ENCODE results near the gene CCNA2. TPM values are rescaled to one million over a fixed set of nuclear protein-coding genes. Genes with fewer than 3 reads are reported as not detected.
A peak's percentile ranks its signal among the peaks of the same experiment; 100 is the strongest.

The CCNA2 gene
- total RNA-seq, 1 donor from 2014 or later, result 0.82 TPM

DNA sequence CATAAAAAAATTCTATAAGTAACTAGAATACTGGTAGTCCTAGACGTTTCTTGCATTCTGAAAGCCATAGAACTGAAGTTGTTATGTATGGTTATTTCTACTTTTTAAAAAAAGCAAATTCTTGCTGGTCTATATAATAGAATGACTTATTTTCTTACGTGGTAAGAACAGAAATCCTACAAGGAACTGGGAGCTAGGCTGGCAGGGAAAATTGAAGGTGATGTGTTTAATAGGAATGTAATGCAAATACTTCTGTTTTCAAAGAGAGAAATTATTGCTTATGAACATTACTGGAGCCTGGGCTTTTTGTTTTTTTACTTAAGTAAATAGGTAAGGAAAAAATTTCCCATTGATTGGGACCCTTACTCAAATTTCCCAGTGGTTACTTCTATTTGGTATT lies 8.9 kb downstream of the CCNA2 start:
- no peak for DNase-seq
- no peak for ATAC-seq
- intact Hi-C loops (cut with micrococcal nuclease), result no loop called here

- intact Hi-C loops (cut with micrococcal nuclease), result no loop called here
- no peak for ATAC-seq
- DNase-seq, result no peak
These were observed 12.6 kb downstream of the CCNA2 start for GRCh38 chr4:121811122-121811521.

DNA sequence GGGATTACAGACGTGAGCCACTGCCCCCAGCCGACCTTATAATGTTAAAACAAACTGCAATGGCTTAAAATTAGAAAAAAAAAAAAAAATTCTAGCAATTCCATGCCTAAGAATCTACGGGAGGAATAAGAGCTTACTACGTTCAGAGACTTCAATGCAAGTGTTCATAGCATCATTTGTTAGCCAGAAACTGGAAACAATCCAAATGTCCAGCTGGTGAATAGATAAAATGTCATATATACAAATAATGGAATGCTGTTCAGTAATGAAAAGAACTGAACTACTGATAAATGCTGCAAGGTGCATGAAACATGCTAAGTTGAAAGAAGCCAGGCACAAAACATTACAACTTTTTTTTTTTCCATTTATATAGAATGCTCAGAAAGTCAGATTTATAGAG lies 17.3 kb downstream of the CCNA2 start:
- DNase-seq, result no peak
- intact Hi-C loops (cut with micrococcal nuclease), result no loop called here
- ATAC-seq, result no peak

- ATAC-seq (no peak), DNase-seq (no peak)
- intact Hi-C loops (cut with micrococcal nuclease), result no loop called here
These were observed 22.0 kb downstream of the CCNA2 start for GRCh38 chr4:121801715-121802075.

DNA sequence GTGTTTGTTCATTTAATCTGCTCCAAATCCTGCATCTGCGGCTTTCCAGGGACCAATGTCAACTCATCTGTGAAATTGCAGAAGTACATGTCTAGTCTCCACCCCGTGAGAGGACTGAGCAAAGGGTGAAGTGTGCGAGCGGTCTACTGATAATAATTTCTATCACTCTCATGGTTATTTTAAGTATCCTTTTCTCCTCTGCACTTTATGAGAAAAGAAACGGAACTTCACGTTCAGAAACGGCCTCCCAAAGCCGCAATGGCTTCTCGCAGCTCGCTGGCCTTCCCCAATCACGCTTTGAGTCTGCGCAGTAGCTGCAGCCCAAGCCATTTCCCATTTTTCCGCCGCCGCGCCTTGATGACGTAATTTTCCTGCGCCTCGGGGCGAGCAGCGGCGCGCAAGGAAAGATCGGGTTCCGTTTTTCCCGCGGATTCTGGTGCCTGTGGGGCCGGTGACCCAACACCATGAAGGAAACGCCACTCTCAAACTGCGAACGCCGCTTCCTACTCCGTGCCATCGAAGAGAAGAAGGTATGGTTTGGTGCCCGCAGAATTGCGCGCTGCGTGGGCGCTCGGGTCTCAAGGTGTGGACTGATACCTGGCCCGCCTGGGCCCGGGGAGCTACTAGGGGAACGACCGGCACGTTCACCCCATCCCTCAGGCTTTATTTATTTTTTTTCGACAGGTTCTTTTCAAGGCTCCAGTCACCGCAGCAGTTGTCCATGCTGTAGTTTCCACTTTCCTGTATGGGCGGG lies 22.5 kb downstream of the CCNA2 start, which contains the start of gene EXOSC9:
TSS of gene EXOSC9 (plus strand) at position 363 of the 754 bp plus-strand sequence. CDS start at position 465, 102 bp downstream.
- ATAC-seq, result peak; percentile 99
- intact Hi-C loops (cut with micrococcal nuclease), result no loop called here
- peak; percentile 94 for DNase-seq

DNA sequence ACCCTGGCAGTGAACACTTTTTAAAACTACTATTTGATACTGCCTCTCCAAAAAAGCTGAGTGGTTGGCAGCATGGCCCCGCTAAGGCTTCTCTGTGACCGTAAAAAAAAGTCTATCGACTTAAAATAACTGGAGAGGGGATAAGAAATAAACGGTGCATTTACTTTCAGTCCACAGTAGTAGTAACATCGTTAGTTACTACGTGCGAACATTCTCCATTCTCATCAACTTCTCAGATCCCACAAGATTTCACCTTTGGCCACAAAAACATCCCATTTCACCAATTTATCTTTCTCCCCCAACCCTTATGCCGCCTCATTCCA lies 23.1 kb downstream of the CCNA2 start:
- no peak for DNase-seq
- peak; percentile 27 for ATAC-seq
- intact Hi-C loops (cut with micrococcal nuclease), result no loop called here

DNA sequence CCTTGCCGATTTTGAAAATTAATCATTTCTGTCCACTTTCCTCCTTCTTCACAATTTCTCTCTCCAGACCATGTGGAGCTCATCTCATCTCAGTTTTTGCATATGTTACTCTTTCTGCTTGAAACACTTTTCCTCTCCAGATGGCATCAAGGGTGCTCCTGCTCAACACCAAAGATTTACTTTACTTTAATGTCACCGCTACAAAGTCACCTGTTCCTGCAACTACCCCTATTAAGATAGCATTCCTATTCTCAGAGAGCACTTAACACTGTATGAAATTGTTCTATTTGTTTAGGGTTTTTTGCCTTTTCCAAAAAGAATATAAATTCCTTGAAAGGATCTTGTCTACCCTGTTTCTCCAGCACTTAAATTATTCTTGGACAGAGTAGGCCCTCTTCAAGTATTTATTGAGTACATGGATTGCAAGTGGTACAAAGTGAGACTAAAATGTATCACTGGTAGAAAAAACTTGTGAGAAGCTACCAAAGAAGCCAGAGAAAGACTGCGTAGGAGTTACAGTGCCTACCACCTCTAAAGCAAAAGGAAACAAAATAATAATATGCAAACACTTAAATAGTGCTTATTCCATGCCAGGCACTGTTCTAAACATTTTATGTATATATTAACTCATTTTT lies 23.7 kb downstream of the CCNA2 start:
- no peak for DNase-seq
- no peak for ATAC-seq
- intact Hi-C loops (cut with micrococcal nuclease), result no loop called here

DNA sequence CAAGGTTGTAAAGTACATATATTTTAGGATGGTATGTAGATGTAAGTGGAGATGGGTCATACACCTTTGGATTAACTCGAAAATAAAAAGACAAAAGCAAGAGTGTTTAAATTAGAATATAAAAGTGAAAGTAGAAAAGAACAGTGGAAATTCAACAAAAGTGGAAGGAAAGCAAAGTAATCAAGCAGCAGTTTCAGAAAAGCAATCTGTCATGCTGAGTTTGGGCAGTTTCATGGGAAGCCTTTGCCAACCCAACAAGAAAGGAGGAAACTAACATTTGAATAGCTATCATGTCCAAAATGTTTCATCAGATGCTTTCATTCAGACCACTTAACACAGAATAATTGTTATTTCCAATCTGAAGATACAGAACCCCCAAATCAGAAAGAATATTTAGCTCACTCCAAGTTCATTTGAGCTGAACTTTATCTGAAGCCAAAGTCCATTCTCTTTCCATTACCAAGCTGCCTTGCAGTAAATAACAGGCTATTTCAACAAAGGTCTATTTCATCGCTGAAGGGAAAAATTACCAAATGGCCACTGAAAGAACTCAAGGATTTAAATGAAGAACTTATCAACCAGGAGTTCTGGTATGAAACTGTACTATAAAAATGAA lies 24.4 kb downstream of the CCNA2 start:
- intact Hi-C loops (cut with micrococcal nuclease), result no loop called here
- DNase-seq (no peak), ATAC-seq (no peak)

GRCh38 chr4:121796283-121796682 lies 27.4 kb downstream of the CCNA2 start:
- ATAC-seq (no peak), DNase-seq (no peak)
- intact Hi-C loops (cut with micrococcal nuclease), result no loop called here

DNA sequence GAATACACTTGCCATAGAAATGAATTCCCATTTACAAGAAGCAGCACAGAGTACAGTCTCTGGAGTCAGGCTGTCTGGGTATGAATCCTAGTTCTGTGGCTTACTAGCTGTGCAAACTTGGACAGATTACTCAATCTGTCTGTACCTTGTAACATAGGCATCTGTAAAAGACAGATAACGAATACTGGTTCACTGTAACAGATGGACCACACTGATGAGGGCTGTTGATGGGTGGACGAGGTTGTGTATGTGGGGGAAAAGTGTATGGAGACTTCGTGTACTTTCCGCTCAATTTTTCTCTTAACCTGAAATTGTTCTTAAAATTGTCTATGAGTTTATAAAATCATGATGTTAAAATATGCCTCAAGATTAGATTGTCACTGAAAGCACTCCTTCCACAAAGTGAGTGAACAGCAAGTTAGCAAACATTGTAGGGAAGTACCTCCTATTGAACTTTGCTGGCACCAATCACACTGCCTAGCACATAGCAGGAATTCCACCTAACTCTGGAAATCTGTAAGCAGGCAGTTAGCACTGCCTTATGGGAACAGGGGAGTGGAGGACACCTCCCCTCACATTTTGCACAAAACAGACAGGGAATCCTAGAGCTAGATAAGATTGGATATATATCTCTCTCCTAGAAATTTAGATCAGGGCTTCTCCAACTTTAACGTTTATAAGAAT lies 29.0 kb downstream of the CCNA2 start:
- intact Hi-C loops (cut with micrococcal nuclease), result no loop called here
- ATAC-seq (no peak), DNase-seq (no peak)

GRCh38 chr4:121792966-121793365 lies 30.7 kb downstream of the CCNA2 start:
- intact Hi-C loops (cut with micrococcal nuclease), result no loop called here
- no peak for ATAC-seq

GRCh38 chr4:121791481-121791880 lies 32.2 kb downstream of the CCNA2 start:
- DNase-seq (no peak), ATAC-seq (no peak)
- intact Hi-C loops (cut with micrococcal nuclease), result no loop called here

More at GRCh38 chr4:121792966-121793365, 30.7 kb downstream of the CCNA2 start:
- no peak for DNase-seq

GRCh38 chr4:121790976-121791375 lies 32.7 kb downstream of the CCNA2 start:
- DNase-seq (no peak), ATAC-seq (no peak)
- intact Hi-C loops (cut with micrococcal nuclease), result no loop called here

DNA sequence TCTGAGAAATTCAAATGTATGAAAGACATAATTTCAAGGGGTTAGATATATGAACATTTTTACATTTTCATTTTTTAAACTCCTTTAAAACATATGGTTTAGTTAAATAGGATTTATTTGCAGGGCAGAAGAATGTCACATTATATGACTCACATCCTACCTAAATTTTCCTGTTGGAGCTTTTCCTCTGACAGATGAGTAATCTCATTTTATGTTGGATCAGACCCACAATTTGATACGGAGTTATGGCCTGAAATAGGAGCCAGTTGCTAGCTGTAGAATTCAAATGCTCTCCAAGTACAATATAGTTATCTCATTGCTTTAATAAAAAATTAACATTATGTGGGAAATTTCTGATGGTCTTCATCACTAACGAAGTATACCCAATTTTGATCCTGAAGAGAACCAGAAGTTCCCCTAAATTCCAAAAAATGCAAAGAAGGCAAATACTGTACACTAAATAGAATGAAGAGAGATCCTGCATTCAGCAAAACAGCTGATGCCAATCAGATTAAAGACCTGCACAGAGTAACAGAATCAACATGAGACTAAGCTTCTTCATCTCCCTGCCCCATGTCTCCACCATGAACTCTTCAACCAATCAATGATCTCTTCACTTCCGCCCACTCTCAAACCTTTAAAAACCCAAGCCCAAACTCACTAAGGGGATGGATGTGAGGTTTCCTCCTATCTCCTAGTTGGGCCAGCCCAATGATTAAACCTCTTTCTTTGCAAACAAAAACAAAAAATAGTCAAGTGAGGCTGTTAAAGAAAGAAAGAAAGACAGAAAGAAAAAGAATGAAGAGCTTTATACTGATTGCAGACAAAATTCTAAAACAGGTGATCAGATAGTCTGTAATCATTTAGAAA lies 33.5 kb downstream of the CCNA2 start:
- ATAC-seq (no peak), DNase-seq (no peak)
- intact Hi-C loops (cut with micrococcal nuclease), result no loop called here

- intact Hi-C loops (cut with micrococcal nuclease), result no loop called here
- DNase-seq (no peak), ATAC-seq (no peak)
These were observed 34.2 kb downstream of the CCNA2 start for GRCh38 chr4:121789455-121789854.

DNA sequence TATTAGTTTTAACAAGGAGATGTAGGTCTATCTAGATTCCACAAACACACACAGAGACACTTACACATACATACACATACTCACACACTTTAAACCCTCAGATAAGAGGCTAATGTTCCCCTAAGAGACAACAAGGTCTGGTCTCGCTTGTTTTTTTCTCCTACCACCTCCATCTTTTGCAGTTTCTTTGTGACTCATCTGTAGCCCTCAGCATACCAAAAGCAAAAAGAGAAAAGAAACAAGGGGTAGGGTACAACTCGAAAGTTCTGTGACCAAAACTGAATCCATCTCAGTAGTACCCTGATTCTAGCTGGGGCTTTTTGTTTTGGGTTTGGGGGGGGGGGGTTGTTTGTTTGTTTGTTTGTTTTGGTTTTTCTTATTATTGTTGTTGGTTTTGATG lies 34.8 kb downstream of the CCNA2 start:
- DNase-seq (no peak), ATAC-seq (no peak)
- intact Hi-C loops (cut with micrococcal nuclease), result no loop called here

- DNase-seq (no peak), ATAC-seq (no peak)
- intact Hi-C loops (cut with micrococcal nuclease), result no loop called here
These were observed 37.5 kb downstream of the CCNA2 start for GRCh38 chr4:121786221-121786620.

- intact Hi-C loops (cut with micrococcal nuclease), result no loop called here
- ATAC-seq (peak; percentile 66), DNase-seq (no peak)
These were observed 38.2 kb downstream of the CCNA2 start for GRCh38 chr4:121785479-121785878.

DNA sequence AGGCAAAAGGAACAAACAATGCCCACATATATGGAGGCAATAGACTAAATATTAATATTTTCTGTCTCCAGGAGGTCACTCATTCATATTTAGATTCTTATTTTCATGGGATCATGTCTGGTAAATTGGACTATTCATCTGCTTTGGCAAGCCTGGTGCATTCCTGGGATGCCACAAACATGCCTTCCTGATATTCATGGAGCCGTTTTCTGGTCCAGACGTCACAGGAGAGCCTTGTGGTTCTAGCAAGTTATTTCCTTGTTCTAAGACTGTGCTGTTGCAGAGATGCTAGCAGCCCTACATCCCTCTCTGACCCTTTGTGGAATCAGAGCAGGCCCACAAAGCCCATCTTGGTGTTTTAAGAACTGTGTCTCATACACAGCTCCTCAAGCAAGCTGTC lies 38.7 kb downstream of the CCNA2 start:
- peak; percentile 64 for ATAC-seq
- no peak for DNase-seq
- intact Hi-C loops (cut with micrococcal nuclease), result no loop called here
